ACC112 (cell line): ENCODE measurements around the gene OMA1.
"Not testable (repeated sequence)": the region's sequence is repeated elsewhere in the genome, so short reads cannot be mapped to it uniquely, and the experiment has no call there.

Experiments
- H2AFZ ChIP-seq: fragments of 200-600 bp; sonication (generic); one replicate; pipeline ENCODE4 v1.6.0; 2017; ENCODE audit warnings: antibody characterized with exemption, low read length; ENCODE audit not compliant: unreplicated experiment
- H3K27ac ChIP-seq: fragments of 200-600 bp; sonication (generic); 2 replicates; pipeline ENCODE4 v1.5.1; 2014; ENCODE audit warnings: low read depth, mild to moderate bottlenecking, antibody characterized with exemption, low read length, moderate library complexity
- H3K27me3 ChIP-seq: fragments of 200-600 bp; sonication (generic); 2 replicates; pipeline ENCODE4 v1.6.1; 2014; ENCODE audit warnings: mild to moderate bottlenecking, antibody characterized with exemption, low read length, moderate library complexity, mixed read lengths; ENCODE audit not compliant: insufficient read depth
- H3K36me3 ChIP-seq: fragments of 200-600 bp; sonication (generic); 2 replicates; pipeline ENCODE4 v1.6.1; 2016; ENCODE audit warnings: mild to moderate bottlenecking, antibody characterized with exemption, low read length, moderate library complexity, mixed read lengths; ENCODE audit not compliant: insufficient read depth
- H3K4me1 ChIP-seq: fragments of 200-600 bp; sonication (generic); one replicate; pipeline ENCODE4 v1.6.1; 2016; ENCODE audit warnings: low read length, mixed read lengths; ENCODE audit not compliant: insufficient read depth, unreplicated experiment, control insufficient read depth
- H3K4me3 ChIP-seq: fragments of 200-600 bp; sonication (generic); 2 replicates; pipeline ENCODE4 v1.5.1; 2014; ENCODE audit warnings: mild to moderate bottlenecking, low read depth, low read length
- H3K79me2 ChIP-seq: fragments of 200-600 bp; sonication (generic); one replicate; pipeline ENCODE4 v1.6.0; 2016; ENCODE audit warnings: low read length; ENCODE audit not compliant: control insufficient read depth, unreplicated experiment, insufficient read depth

OMA1 gene

GRCh38 chr1:58584082-58584895 is 37.8 kb upstream of the OMA1 start:
- Histone ChIP-seq H3K36me3 (no peaks in the 10 kb centered on the region), H2AFZ (peak overlapping the region; percentile 70), H3K4me1 (peaks cover 34% of the 10 kb centered on the region), H3K27ac (peak overlapping the region; percentile 99), H3K79me2 (no peaks in the 10 kb centered on the region), H3K27me3 (no peaks in the 10 kb centered on the region), H3K4me3 (peak overlapping the region; percentile 52)

- Histone ChIP-seq H3K27me3 (no peaks in the 10 kb centered on the region), H3K4me3 (0 out of 2 replicates have a peak overlapping the region, but pooled peaks have one; percentile 52), H3K27ac (peak overlapping the region; percentile 99), H3K79me2 (no peaks in the 10 kb centered on the region), H3K4me1 (peaks cover 34% of the 10 kb centered on the region), H3K36me3 (no peaks in the 10 kb centered on the region), H2AFZ (peak overlapping the region; percentile 53)
These were observed 37.0 kb upstream of the OMA1 start for GRCh38 chr1:58583496-58583895.

- peaks cover 34% of the 10 kb centered on the region for H3K4me1 ChIP-seq
These were observed 35.6 kb upstream of the OMA1 start for GRCh38 chr1:58582143-58582542.

GRCh38 chr1:58581641-58582040 is 35.1 kb upstream of the OMA1 start:
- peaks cover 15% of the 10 kb centered on the region for H3K27me3 ChIP-seq
- H3K4me3 ChIP-seq, result no peak overlapping the region
- no peaks in the 10 kb centered on the region for H3K36me3 ChIP-seq
- peaks cover 33% of the 10 kb centered on the region for H3K4me1 ChIP-seq
- H3K79me2 ChIP-seq, result no peaks in the 10 kb centered on the region
- no peak overlapping the region for H2AFZ ChIP-seq
- H3K27ac ChIP-seq, result no peak overlapping the region

More at GRCh38 chr1:58582143-58582542, 35.6 kb upstream of the OMA1 start:
- not testable (repeated sequence) for H3K27me3 ChIP-seq, H3K27ac ChIP-seq, H3K4me3 ChIP-seq, H2AFZ ChIP-seq, H3K36me3 ChIP-seq, H3K79me2 ChIP-seq

GRCh38 chr1:58580186-58580585 is 33.7 kb upstream of the OMA1 start:
- H3K79me2 ChIP-seq, result no peaks in the 10 kb centered on the region
- H2AFZ ChIP-seq, result no peak overlapping the region
- H3K36me3 ChIP-seq, result no peaks in the 10 kb centered on the region
- H3K4me3 ChIP-seq, result no peak overlapping the region
- no peak overlapping the region for H3K27ac ChIP-seq
- peaks cover 29% of the 10 kb centered on the region for H3K27me3 ChIP-seq
- H3K4me1 ChIP-seq, result peaks cover 19% of the 10 kb centered on the region

GRCh38 chr1:58577654-58578030 is 31.1 kb upstream of the OMA1 start:
- H3K4me3 ChIP-seq, result peak overlapping the region; percentile 81
- H3K79me2 ChIP-seq, result no peaks in the 10 kb centered on the region
- H3K27me3 ChIP-seq, result peaks cover 43% of the 10 kb centered on the region
- no peaks in the 10 kb centered on the region for H3K4me1 ChIP-seq
- no peak overlapping the region for H3K27ac ChIP-seq
- H3K36me3 ChIP-seq, result no peaks in the 10 kb centered on the region
- no peak overlapping the region for H2AFZ ChIP-seq

GRCh38 chr1:58576727-58577653 is 30.5 kb upstream of the OMA1 start, which contains the start of gene TACSTD2:
Gene TACSTD2 (minus strand): TSS chr1:58577252. CDS start chr1:58577156, 96 bp downstream.
- Histone ChIP-seq H3K27me3 (peaks cover 50% of the 10 kb centered on the region), H3K4me3 (peak within 1 kb of the TSS; percentile 81), H3K36me3 (no peaks in the 10 kb centered on the region), H3K79me2 (no peaks in the 10 kb centered on the region), H2AFZ (peak within 1 kb of the TSS; percentile 66), H3K4me1 (no peaks in the 10 kb centered on the region), H3K27ac (no peak within 1 kb of the TSS)

GRCh38 chr1:58576325-58576726 is 29.8 kb upstream of the OMA1 start:
- Histone ChIP-seq H3K27ac (no peak overlapping the region), H3K79me2 (no peaks in the 10 kb centered on the region), H3K36me3 (no peaks in the 10 kb centered on the region), H3K27me3 (peaks cover 56% of the 10 kb centered on the region), H2AFZ (peak overlapping the region; percentile 66), H3K4me3 (peak overlapping the region; percentile 81), H3K4me1 (no peaks in the 10 kb centered on the region)

GRCh38 chr1:58575551-58576324 is 29.2 kb upstream of the OMA1 start:
- H3K4me3 ChIP-seq, result peak overlapping the region; percentile 81
- H2AFZ ChIP-seq, result peak overlapping the region; percentile 66
- H3K27ac ChIP-seq, result no peak overlapping the region
- H3K79me2 ChIP-seq, result no peaks in the 10 kb centered on the region
- H3K27me3 ChIP-seq, result peaks cover 62% of the 10 kb centered on the region
- no peaks in the 10 kb centered on the region for H3K36me3 ChIP-seq
- no peaks in the 10 kb centered on the region for H3K4me1 ChIP-seq

- H3K27ac ChIP-seq, result no peak overlapping the region
- no peaks in the 10 kb centered on the region for H3K79me2 ChIP-seq
- H3K36me3 ChIP-seq, result no peaks in the 10 kb centered on the region
- H3K4me1 ChIP-seq, result no peaks in the 10 kb centered on the region
- no peak overlapping the region for H3K4me3 ChIP-seq
- H2AFZ ChIP-seq, result no peak overlapping the region
- H3K27me3 ChIP-seq, result peaks cover 67% of the 10 kb centered on the region
These were observed 28.3 kb upstream of the OMA1 start for GRCh38 chr1:58574816-58575215.
